ENCODE results near the gene CRAMP1. TPM values are rescaled to one million over a fixed set of nuclear protein-coding genes. Genes with fewer than 3 reads are reported as not detected.

The CRAMP1 gene
- polyA plus RNA-seq, 1 of the 3 experiments (the other 2 are of a cell fraction), result 9.5 TPM

DNA sequence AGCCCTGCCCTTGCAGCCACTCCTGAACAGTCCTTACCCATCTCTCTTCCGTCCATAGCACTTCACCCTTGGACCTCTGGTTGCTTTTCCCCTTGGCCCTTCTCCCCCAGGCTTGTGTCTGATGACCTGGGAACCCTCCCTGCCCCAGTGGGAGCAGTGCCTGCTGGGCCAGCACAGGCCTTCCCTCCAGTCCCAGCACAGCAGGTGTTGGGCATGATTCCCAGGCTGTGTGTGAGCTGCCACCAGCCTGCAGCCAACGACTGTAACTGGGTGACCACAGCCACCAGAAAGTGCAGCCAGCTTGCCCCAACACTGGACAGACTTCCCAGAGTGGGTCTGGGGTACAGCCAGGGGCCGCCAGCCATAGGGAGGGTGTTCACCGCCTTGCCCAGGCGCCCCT is 30.0 kb downstream of the CRAMP1 start:
- WGBS (ENCODE audit: low lambda C conversion rate), result 86% methylated on average over 4 of the region's 5 CpGs
- CTCF ChIA-PET, result no interaction called here
- H2AFZ ChIP-seq (ENCODE audit: low read depth), result no peak overlapping the region
- H4K20me1 ChIP-seq (ENCODE audit: insufficient read depth), result 0 out of 2 replicates have a peak, but pooled peaks cover 8% of the 10 kb centered on the region
- no peaks in the 10 kb centered on the region for H3K27me3 ChIP-seq (ENCODE audit: insufficient read depth)
- TF ChIP-seq FOXM1 (IDR thresholded peaks at IDR 0.05; ENCODE audit: low read depth) (no peak), MXI1 (IDR thresholded peaks at IDR 0.05; ENCODE audit: low read depth, low read length) (no peak), EP300 (IDR thresholded peaks at IDR 0.05; ENCODE audit: borderline replicate concordance in 1 of 2, low read depth in 1 of 2, low read length in 1 of 2) (no peak), FOXJ3 (CRISPR knock-in tag; IDR thresholded peaks at IDR 0.05) (no peak), TAF1 (IDR thresholded peaks at IDR 0.05; ENCODE audit: borderline replicate concordance, low read depth, low read length) (no peak), TEAD4 (IDR thresholded peaks at IDR 0.05; ENCODE audit: borderline replicate concordance, insufficient read depth) (no peak), RFX5 (IDR thresholded peaks at IDR 0.05; ENCODE audit: low read length) (no peak), ELF1 (IDR thresholded peaks at IDR 0.05) (no peak)
- TF ChIP-seq, protein P1, sequence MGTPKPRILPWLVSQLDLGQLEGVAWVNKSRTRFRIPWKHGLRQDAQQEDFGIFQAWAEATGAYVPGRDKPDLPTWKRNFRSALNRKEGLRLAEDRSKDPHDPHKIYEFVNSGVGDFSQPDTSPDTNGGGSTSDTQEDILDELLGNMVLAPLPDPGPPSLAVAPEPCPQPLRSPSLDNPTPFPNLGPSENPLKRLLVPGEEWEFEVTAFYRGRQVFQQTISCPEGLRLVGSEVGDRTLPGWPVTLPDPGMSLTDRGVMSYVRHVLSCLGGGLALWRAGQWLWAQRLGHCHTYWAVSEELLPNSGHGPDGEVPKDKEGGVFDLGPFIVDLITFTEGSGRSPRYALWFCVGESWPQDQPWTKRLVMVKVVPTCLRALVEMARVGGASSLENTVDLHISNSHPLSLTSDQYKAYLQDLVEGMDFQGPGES (IDR thresholded peaks at IDR 0.05; ENCODE audit: low read depth, low read length), result no peak
- TF ChIP-seq, protein P2, sequence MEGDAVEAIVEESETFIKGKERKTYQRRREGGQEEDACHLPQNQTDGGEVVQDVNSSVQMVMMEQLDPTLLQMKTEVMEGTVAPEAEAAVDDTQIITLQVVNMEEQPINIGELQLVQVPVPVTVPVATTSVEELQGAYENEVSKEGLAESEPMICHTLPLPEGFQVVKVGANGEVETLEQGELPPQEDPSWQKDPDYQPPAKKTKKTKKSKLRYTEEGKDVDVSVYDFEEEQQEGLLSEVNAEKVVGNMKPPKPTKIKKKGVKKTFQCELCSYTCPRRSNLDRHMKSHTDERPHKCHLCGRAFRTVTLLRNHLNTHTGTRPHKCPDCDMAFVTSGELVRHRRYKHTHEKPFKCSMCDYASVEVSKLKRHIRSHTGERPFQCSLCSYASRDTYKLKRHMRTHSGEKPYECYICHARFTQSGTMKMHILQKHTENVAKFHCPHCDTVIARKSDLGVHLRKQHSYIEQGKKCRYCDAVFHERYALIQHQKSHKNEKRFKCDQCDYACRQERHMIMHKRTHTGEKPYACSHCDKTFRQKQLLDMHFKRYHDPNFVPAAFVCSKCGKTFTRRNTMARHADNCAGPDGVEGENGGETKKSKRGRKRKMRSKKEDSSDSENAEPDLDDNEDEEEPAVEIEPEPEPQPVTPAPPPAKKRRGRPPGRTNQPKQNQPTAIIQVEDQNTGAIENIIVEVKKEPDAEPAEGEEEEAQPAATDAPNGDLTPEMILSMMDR (IDR thresholded peaks at IDR 0.05), result no peak
- TF ChIP-seq, protein P3, sequence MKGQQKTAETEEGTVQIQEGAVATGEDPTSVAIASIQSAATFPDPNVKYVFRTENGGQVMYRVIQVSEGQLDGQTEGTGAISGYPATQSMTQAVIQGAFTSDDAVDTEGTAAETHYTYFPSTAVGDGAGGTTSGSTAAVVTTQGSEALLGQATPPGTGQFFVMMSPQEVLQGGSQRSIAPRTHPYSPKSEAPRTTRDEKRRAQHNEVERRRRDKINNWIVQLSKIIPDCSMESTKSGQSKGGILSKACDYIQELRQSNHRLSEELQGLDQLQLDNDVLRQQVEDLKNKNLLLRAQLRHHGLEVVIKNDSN (IDR thresholded peaks at IDR 0.05; ENCODE audit: borderline replicate concordance, low read depth), result no peak
- H3F3A ChIP-seq (replicated peaks; ENCODE audit: insufficient read depth), result no peaks in the 10 kb centered on the region
- peaks cover 0 to 4% of the 10 kb centered on the region in 2 experiments; a peak in 1 of 4 replicates for H3K4me1 ChIP-seq (ENCODE audit: control insufficient read depth in 1 of 2, insufficient read depth in 2 of 2, low read depth in 1 of 2, low read length in 1 of 2)
- H3K4me2 ChIP-seq, result no peak overlapping the region
- POLR2A ChIA-PET, result no interaction called here
- no peaks in the 10 kb centered on the region for H3K9me3 ChIP-seq
- DNase-seq, result no peak
- no peaks in the 10 kb centered on the region for H3K9me2 ChIP-seq
- no peak overlapping the region for H3K27ac ChIP-seq (ENCODE audit: low read depth in 2 of 2, low read length in 1 of 2)
- no peak overlapping the region for H3K9ac ChIP-seq
- peaks cover 21 to 75% of the 10 kb centered on the region in 2 experiments for H3K36me3 ChIP-seq (replicated peaks in 1 of 2; ENCODE audit: control insufficient read depth in 1 of 2, insufficient read depth in 2 of 2, low read length in 1 of 2)
- no peak overlapping the region for H3K4me3 ChIP-seq (ENCODE audit: low read depth in 2 of 2, low read length in 1 of 2)
- H3K79me2 ChIP-seq (ENCODE audit: insufficient read depth), result peaks cover 7% of the 10 kb centered on the region; the same call in 1 of the 2 replicates

DNA sequence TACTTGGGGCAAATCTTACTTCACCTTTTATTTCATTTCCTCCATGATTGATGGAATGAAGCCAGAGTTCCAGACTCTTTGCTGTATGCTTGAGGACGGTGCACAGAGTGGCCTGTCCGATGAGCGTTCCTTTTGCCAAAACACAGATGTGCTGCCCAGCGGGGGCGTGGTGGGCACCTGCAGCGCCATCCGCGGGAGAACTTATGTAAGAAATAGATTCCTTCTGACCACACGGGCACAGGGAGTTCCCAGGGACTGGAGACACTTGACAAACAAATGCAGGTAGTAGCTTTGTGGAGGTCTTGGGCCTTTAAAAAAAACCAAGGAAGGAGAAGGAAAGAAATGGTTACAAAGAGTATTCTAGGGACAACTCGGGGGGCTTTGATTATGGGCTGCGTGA is 30.6 kb downstream of the CRAMP1 start:
- H3K27me3 ChIP-seq (ENCODE audit: insufficient read depth), result no peaks in the 10 kb centered on the region
- WGBS (ENCODE audit: low lambda C conversion rate), result 97% methylated on average over 11 of the region's 11 CpGs
- ChIA-PET POLR2A (no interaction called here), CTCF (no interaction called here)
- H2AFZ ChIP-seq (ENCODE audit: low read depth), result no peak overlapping the region
- H3K79me2 ChIP-seq (ENCODE audit: insufficient read depth), result peaks cover 7% of the 10 kb centered on the region; the same call in 1 of the 2 replicates
- no peak overlapping the region for H3K27ac ChIP-seq (ENCODE audit: low read depth in 2 of 2, low read length in 1 of 2)
- no peak for TF ChIP-seq GABPA (IDR thresholded peaks at IDR 0.05; ENCODE audit: low read depth)
- no peak for TF ChIP-seq NRF1 (IDR thresholded peaks at IDR 0.05; ENCODE audit: low read depth, low read length)
- TF ChIP-seq, protein P4, sequence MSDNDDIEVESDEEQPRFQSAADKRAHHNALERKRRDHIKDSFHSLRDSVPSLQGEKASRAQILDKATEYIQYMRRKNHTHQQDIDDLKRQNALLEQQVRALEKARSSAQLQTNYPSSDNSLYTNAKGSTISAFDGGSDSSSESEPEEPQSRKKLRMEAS (IDR thresholded peaks at IDR 0.05; ENCODE audit: low read depth), result no peak
- TF ChIP-seq EP300 (IDR thresholded peaks at IDR 0.05; ENCODE audit: borderline replicate concordance in 1 of 2, low read depth in 1 of 2, low read length in 1 of 2), result no peak
- no peak for TF ChIP-seq RAD21 (IDR thresholded peaks at IDR 0.05; ENCODE audit: low read length)
- TF ChIP-seq FOSL2 (IDR thresholded peaks at IDR 0.05; ENCODE audit: borderline replicate concordance, low read depth), result no peak
- no peaks in the 10 kb centered on the region for H3K9me3 ChIP-seq
- no peak overlapping the region for H3K9ac ChIP-seq
- no peak overlapping the region for H3K4me3 ChIP-seq (ENCODE audit: low read depth in 2 of 2, low read length in 1 of 2)
- peaks cover 21 to 71% of the 10 kb centered on the region in 2 experiments for H3K36me3 ChIP-seq (replicated peaks in 1 of 2; ENCODE audit: control insufficient read depth in 1 of 2, insufficient read depth in 2 of 2, low read length in 1 of 2)
- H3K4me2 ChIP-seq, result no peak overlapping the region
- DNase-seq, result no peak
- H3F3A ChIP-seq (replicated peaks; ENCODE audit: insufficient read depth), result no peaks in the 10 kb centered on the region
- H3K4me1 ChIP-seq (ENCODE audit: control insufficient read depth in 1 of 2, insufficient read depth in 2 of 2, low read depth in 1 of 2, low read length in 1 of 2), result peaks cover 0 to 5% of the 10 kb centered on the region in 2 experiments; a peak in 1 of 4 replicates
- H4K20me1 ChIP-seq (ENCODE audit: insufficient read depth), result 0 out of 2 replicates have a peak, but pooled peaks cover 8% of the 10 kb centered on the region
- H3K9me2 ChIP-seq, result no peaks in the 10 kb centered on the region

Data from SK-N-SH (cell line).